Skin of body (tissue), 2 donors: ENCODE measurements around the gene ANKRD45. TPM values are rescaled to one million over a fixed set of nuclear protein-coding genes. Genes with fewer than 3 reads are reported as not detected.
"Not testable (repeated sequence)": the region's sequence is repeated elsewhere in the genome, so short reads cannot be mapped to it uniquely, and the experiment has no call there.

Experiments
- DNase-seq: peaks from one replicate; lab custom pipeline; 2025; lab: John Stamatoyannopoulos, UW
- total RNA-seq: library from RNA; depleted of rRNA; stranded (reverse); fragments of >200 nt; gene quantifications from one replicate; pipeline ENCODE4 v1.2.3, GENCODE V29; 2014

The ANKRD45 gene
- total RNA-seq, 1 donor from 2014 or later: 0.49 TPM

DNA sequence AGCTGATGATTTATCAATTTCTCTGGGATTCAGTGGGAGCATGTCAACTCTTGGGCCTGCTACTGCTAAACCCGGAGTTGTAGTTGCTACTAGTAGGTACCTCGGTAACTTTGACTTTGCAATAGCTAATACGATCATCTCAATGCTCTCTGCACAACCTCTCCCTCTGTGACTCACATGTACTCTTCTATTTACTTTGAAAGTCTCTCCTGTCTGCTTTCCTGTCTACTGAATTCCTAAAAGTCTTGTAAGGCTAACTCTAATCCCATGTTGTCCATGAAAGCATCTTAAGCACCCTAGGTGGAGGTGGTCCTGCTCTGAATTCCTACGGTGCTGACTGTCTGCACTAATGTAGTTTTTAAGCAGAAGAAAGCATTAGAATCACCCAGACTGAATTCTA lies 96.1 kb downstream of the ANKRD45 start:
- no peak for DNase-seq

DNA sequence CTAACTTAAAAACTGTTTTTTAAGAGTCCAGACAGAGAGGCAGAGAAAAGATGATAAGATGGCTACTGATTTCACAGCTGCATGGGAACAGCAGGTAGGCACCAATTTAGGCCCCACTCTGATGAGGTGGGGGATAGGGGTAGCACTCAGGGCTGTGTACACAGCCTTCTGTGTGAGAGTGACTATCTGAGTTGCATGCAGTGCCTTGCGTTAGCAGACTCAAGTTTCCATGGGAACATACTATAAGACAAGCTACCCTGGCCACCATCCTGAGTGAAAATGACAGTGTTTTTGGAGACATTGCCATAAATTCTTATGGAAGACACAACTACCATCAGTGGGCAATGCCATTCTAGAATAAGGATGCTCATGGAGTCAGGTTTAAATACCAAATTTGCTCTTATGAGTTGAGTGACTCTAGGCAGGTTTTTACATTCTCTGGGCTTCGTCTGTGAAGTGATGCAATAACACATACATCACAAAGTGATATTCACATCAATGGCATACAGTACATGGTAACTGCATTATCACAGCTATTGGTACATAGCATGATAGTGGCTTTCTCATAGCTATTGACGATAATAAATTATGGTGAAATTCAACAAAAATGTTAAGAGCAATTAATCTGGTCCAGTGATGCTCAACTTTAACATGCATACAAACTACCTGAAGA lies 97.3 kb downstream of the ANKRD45 start:
- no peak for DNase-seq

DNA sequence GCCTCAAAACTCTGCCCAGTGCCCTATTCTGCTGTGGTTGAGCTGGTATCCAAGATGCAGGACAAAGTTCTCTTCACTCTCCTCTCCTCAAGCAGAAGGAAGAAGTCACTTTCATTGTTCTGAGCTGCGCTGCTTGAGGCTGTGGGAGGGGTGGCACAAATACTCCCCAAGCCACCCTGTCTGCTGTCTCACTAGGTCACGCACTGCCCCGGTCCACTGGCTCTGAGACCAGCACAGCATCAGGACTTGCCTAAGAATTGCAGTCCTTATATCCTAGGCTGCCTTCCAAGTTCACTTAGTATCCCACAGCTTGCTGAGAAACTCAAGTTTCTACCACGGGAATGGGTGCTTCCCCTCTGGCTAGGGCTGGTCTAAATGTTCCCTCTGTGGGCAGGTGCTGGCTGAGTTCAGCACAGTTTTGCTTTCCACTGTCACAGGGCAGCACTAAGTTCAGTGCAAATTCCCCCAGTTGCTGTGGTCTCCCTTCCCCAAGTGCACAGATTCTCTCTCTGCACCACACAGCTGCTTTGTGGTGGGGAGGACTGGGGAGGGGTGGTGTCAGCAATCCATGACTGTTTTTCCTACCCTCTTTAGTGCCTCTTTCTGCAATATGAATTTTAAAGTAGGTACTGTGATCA lies 99.2 kb downstream of the ANKRD45 start:
- no peak for DNase-seq

- DNase-seq: no peak
Observed at GRCh38 chr1:173568483-173568882, 101.2 kb downstream of the ANKRD45 start.

DNA sequence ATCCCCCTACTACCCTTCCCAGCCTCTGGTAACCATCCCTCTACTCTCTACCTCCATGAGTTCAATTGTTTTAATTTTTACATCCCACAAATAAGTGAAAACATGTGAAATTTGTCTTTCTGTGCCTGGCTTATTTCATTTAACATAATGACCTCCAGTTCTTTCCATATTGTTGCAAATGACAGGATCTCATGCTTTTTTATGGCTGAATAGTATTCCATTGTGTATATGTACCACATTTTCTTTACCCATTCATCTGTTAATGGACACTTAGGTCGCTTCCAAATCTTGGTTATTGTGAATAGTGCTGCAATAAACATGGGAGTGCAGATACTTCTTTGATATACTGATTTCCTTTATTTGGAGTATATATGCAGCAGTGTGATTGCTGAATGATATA lies 105.8 kb downstream of the ANKRD45 start:
- not testable (repeated sequence) for DNase-seq

DNA sequence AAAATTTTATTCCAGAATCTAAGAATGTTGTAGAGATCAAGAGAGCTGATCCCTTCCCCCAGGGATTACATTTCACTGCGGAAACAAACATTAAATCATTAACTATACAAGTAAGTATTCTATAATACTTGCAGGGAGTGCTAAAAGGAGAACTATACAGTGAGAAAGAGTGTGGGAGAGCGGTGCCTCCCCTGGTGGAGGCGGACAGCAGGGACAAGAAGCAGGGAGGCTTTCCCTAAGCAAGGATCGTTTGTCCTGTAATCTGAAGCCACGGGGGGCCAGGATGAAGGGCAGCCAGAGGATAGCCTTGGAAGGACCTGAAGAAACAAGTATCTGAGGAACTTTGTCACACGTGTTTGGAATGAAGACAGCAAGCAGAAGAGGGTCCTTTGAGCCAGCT lies 106.8 kb downstream of the ANKRD45 start:
- DNase-seq: no peak

DNA sequence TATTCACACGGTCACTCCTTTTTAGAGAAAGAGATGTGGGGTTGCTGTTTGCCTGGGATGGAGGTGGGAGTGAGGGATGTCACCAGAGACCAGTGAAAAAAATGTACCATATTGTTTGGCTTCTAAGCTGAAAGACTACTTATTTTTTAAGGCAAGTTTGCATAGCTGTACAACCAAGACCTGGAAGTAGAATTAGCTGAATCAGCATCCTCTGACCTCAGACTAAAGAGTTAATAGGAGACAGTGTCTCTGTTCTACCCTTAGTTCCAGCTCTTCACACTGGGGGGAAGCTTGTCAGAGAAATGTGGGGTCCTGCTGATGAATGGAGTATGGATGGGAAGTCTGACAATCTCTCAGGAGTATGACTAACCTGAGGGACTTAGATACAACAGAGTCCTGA lies 108.4 kb downstream of the ANKRD45 start:
- DNase-seq: no peak

DNA sequence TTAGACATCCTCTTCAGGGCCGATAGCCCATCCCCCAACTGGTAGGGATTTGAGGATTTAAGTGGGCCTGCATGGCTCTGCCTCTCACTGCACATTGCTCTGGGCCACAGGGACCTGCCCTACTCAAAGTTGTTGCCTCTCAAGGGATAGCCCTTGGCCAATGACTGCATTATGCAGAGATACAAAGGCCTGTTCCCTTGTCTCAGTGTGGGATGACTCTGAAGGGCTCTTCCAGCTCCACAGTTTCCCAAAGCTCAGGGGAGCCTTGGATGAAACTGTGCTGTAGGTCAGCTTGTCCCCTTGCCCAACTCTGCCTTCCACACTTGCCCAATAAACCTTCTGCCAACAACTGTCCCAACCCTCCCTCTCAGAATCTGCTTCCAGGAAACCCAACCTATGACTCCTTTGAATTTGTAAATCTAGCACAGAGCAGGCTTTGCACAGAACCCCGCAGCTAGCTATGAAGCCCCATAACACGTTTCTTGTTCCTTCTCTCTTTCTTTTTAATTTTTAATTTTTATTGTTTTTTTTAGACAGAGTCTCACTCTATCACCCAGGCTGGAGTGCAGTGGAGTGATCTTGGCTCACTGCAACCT lies 109.3 kb downstream of the ANKRD45 start:
- DNase-seq: no peak

Other genes with a start within 250 kb of the ANKRD45 start
- gene PRDX6, start 192.5 kb downstream of the ANKRD45 start, total RNA-seq: 135 TPM
- gene SLC9C2, start 66.8 kb downstream of the ANKRD45 start, total RNA-seq: not detected
- gene TEX50, start 34.5 kb downstream of the ANKRD45 start, total RNA-seq: not detected
- 31.1 TPM for gene KLHL20, start 45.1 kb upstream of the ANKRD45 start, total RNA-seq
- gene DARS2, start 154.8 kb upstream of the ANKRD45 start, total RNA-seq: 10.9 TPM
- 12.8 TPM for gene CENPL, start 155.0 kb upstream of the ANKRD45 start, total RNA-seq
- gene GAS5, start 198.1 kb upstream of the ANKRD45 start, total RNA-seq: 492 TPM
- 13.7 TPM for gene ZBTB37, start 198.5 kb upstream of the ANKRD45 start, total RNA-seq
- not detected for gene SERPINC1, start 247.5 kb upstream of the ANKRD45 start, total RNA-seq